ENCODE results near the gene BCAS3.

Gene BCAS3

GRCh38 chr17:61382796-61383688 is 705.4 kb downstream of the BCAS3 start:
- TF ChIP-seq CTCF (IDR thresholded peaks at IDR 0.05; ENCODE audit: low read depth, low read length): no peak
- peaks cover 67% of the 10 kb centered on the region for H3K4me1 ChIP-seq
- H3K27me3 ChIP-seq: no peaks in the 10 kb centered on the region
- no peak overlapping the region for H3K4me3 ChIP-seq (ENCODE audit: low read depth, low read length)
- H3K9me3 ChIP-seq: no peaks in the 10 kb centered on the region
- H3K36me3 ChIP-seq: no peaks in the 10 kb centered on the region
- DNase-seq: no peak

DNA sequence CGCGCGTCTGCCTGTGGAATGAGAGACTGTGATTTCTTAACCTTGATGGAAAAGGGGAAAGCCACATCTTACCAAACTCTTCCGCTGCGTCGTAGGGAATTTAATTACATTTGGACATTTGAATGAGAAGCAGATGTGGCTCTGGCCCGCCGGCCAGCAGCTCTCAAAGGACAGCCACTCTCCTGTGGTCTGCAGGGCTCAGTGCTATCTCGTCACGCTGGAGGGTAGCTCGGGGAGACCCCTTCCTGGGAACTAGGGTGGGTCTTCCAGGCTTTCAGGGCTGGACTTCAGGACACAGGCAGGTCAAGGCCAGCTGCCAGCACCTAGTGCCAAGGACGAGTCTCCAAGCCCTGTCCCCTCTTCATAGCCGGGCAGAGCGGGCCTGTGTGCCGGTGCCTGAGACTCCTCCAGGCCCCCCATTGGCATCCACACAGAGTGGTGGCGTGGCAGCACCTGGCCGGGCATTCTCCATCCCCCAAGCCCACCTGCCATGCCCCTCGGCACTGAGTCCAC is 706.1 kb downstream of the BCAS3 start:
- peak; percentile 78 for DNase-seq
- no peak for TF ChIP-seq CTCF (IDR thresholded peaks at IDR 0.05; ENCODE audit: low read depth, low read length)
- Histone ChIP-seq H3K36me3 (no peaks in the 10 kb centered on the region), H3K4me1 (peaks cover 60% of the 10 kb centered on the region), H3K9me3 (no peaks in the 10 kb centered on the region), H3K4me3 (ENCODE audit: low read depth, low read length) (no peak overlapping the region; the same call in 1 of the 2 replicates), H3K27me3 (no peaks in the 10 kb centered on the region)

- no peak for TF ChIP-seq CTCF (IDR thresholded peaks at IDR 0.05; ENCODE audit: low read depth, low read length)
- no peaks in the 10 kb centered on the region for H3K36me3 ChIP-seq
- no peaks in the 10 kb centered on the region for H3K9me3 ChIP-seq
- H3K27me3 ChIP-seq: no peaks in the 10 kb centered on the region
- H3K4me1 ChIP-seq: peaks cover 56% of the 10 kb centered on the region
- no peak overlapping the region for H3K4me3 ChIP-seq (ENCODE audit: low read depth, low read length)
- no peak for DNase-seq
Measured at GRCh38 chr17:61384354-61384691, 706.7 kb downstream of the BCAS3 start.

DNA sequence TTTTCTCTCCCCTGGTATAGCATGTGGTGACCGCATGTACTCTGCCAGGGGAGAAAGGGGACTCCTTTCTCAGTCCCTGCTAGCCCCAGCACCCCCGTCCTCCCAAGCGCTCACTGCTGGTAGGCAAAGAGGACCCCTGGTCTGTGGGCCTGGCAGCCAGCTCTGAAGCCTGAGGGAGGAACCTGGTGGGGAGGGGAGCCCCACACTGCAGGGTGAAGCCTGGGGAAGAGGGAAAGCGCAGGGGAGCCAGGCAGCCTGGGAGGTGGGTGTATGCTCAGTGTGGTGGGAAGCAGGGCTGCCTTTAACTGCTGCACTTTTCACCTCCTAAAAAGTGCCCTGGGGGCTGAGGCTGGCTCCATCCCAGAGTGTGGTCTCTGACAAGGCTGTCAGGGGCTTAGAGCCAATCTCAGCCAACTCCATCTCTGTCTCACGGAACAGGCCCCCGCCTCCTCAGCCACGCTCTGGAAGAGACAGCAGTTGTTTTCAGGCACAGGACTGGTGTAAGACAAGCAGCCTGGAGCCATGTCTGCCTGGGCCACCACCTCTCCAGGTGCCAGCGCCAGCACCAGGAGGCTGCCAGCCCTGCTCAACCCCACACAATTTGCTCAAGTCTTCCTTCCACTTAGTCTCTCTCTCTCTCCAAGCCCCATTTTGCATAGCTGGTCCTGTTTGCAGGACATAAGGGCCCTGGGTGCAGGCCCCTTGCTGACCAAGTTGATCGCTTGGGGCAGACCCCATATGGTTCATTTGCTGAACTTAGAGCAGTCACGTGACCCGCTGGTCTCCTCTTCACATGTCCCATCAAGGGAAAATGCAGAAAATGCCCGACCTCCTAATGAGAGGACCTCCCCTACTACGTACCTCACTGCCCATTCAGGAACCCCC is 707.3 kb downstream of the BCAS3 start:
- Histone ChIP-seq H3K4me1 (peaks cover 56% of the 10 kb centered on the region), H3K27me3 (no peaks in the 10 kb centered on the region), H3K9me3 (no peaks in the 10 kb centered on the region), H3K36me3 (no peaks in the 10 kb centered on the region), H3K4me3 (ENCODE audit: low read depth, low read length) (no peak overlapping the region)
- TF ChIP-seq CTCF (IDR thresholded peaks at IDR 0.05; ENCODE audit: low read depth, low read length): no peak
- DNase-seq: peak; percentile 96

DNA sequence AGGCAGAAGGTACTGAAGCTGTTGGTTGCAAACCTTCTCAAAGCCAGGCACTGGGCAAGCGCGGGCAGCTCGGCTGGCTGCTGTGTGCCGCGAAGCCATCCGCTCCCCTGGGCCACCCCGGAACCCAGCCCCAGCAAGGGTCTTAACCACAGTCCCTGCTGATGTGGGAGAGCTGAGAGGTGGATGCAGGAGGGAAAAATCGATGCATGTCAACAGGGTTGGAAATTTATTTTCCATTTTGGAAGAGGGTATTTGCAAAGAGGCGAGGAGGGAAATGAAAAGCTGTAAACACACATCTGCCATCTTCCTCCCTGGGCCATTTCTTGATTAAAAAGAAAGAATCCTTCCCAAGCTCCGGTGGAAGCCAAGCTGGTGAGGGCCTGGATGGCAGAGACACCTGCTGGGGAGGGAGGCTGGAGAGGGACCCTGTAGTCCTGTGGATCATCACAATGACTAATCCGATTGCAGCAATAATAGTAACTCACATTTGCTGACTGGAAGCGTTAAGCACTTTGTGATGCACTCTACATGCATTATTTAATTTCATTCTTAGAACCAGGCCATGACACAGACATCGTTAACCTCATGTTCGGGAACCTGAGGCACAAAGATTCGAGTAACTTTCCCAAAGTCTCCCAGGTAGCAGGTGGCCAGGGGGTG is 708.1 kb downstream of the BCAS3 start:
- peak; percentile 48 for DNase-seq
- no peaks in the 10 kb centered on the region for H3K27me3 ChIP-seq
- no peaks in the 10 kb centered on the region for H3K9me3 ChIP-seq
- peak; percentile 5; the same call in 1 of the 2 replicates for TF ChIP-seq CTCF (IDR thresholded peaks at IDR 0.05; ENCODE audit: low read depth, low read length)
- no peak overlapping the region for H3K4me3 ChIP-seq (ENCODE audit: low read depth, low read length)
- peaks cover 58% of the 10 kb centered on the region for H3K4me1 ChIP-seq
- H3K36me3 ChIP-seq: no peaks in the 10 kb centered on the region
